ENCODE results near the gene SLC9A9.

Gene SLC9A9

GRCh38 chr3:143840636-143841035 is 7.6 kb downstream of the SLC9A9 start:
- DNase-seq (ENCODE audit: low read depth in 1 of 2, low spot score in 1 of 2), result no peak
- no peak overlapping the region for H3K27ac ChIP-seq (replicated peaks)

GRCh38 chr3:143839980-143840379 is 8.3 kb downstream of the SLC9A9 start:
- Histone ChIP-seq H3K4me3 (replicated peaks; ENCODE audit: insufficient read depth, low read length) (no peak overlapping the region), H3K27me3 (ENCODE audit: insufficient read depth, poor library complexity, severe bottlenecking) (no peaks in the 10 kb centered on the region), H3K27ac (replicated peaks) (no peak overlapping the region)
- TF ChIP-seq POLR2AphosphoS5 (IDR thresholded peaks at IDR 0.05; ENCODE audit: low read depth) (no peak), CTCF (IDR thresholded peaks at IDR 0.05; ENCODE audit: insufficient read depth, low read length) (no peak), SPI1 (IDR thresholded peaks at IDR 0.05; ENCODE audit: borderline replicate concordance, low read depth) (no peak), GABPA (IDR thresholded peaks at IDR 0.05; ENCODE audit: low read depth) (no peak)
- TF ChIP-seq, protein P1, sequence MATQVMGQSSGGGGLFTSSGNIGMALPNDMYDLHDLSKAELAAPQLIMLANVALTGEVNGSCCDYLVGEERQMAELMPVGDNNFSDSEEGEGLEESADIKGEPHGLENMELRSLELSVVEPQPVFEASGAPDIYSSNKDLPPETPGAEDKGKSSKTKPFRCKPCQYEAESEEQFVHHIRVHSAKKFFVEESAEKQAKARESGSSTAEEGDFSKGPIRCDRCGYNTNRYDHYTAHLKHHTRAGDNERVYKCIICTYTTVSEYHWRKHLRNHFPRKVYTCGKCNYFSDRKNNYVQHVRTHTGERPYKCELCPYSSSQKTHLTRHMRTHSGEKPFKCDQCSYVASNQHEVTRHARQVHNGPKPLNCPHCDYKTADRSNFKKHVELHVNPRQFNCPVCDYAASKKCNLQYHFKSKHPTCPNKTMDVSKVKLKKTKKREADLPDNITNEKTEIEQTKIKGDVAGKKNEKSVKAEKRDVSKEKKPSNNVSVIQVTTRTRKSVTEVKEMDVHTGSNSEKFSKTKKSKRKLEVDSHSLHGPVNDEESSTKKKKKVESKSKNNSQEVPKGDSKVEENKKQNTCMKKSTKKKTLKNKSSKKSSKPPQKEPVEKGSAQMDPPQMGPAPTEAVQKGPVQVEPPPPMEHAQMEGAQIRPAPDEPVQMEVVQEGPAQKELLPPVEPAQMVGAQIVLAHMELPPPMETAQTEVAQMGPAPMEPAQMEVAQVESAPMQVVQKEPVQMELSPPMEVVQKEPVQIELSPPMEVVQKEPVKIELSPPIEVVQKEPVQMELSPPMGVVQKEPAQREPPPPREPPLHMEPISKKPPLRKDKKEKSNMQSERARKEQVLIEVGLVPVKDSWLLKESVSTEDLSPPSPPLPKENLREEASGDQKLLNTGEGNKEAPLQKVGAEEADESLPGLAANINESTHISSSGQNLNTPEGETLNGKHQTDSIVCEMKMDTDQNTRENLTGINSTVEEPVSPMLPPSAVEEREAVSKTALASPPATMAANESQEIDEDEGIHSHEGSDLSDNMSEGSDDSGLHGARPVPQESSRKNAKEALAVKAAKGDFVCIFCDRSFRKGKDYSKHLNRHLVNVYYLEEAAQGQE (IDR thresholded peaks at IDR 0.05; ENCODE audit: insufficient replicate concordance, low read depth), result no peak
- DNase-seq (ENCODE audit: low read depth in 1 of 2, low spot score in 1 of 2), result no peak

More at GRCh38 chr3:143840636-143841035, 7.6 kb downstream of the SLC9A9 start:
- no peaks in the 10 kb centered on the region for H3K27me3 ChIP-seq (ENCODE audit: insufficient read depth, poor library complexity, severe bottlenecking)
- H3K4me3 ChIP-seq (replicated peaks; ENCODE audit: insufficient read depth, low read length), result no peak overlapping the region
- TF ChIP-seq GABPA (IDR thresholded peaks at IDR 0.05; ENCODE audit: low read depth) (no peak), POLR2AphosphoS5 (IDR thresholded peaks at IDR 0.05; ENCODE audit: low read depth) (no peak), CTCF (IDR thresholded peaks at IDR 0.05; ENCODE audit: insufficient read depth, low read length) (no peak)
- TF ChIP-seq, protein P1 (IDR thresholded peaks at IDR 0.05; ENCODE audit: insufficient replicate concordance, low read depth), result no peak

- no peak for TF ChIP-seq POLR2AphosphoS5 (IDR thresholded peaks at IDR 0.05; ENCODE audit: low read depth)
- TF ChIP-seq CTCF (IDR thresholded peaks at IDR 0.05; ENCODE audit: insufficient read depth, low read length), result no peak
- no peak for TF ChIP-seq SPI1 (IDR thresholded peaks at IDR 0.05; ENCODE audit: borderline replicate concordance, low read depth)
- no peak for TF ChIP-seq GABPA (IDR thresholded peaks at IDR 0.05; ENCODE audit: low read depth)
- TF ChIP-seq, protein P1 (IDR thresholded peaks at IDR 0.05; ENCODE audit: insufficient replicate concordance, low read depth), result no peak
- no peak overlapping the region for H3K27ac ChIP-seq (replicated peaks)
- no peak for DNase-seq (ENCODE audit: low read depth in 1 of 2, low spot score in 1 of 2)
These were observed 11.2 kb downstream of the SLC9A9 start for GRCh38 chr3:143837076-143837475.

More at GRCh38 chr3:143837076-143837475, 11.2 kb downstream of the SLC9A9 start:
- no peaks in the 10 kb centered on the region for H3K27me3 ChIP-seq (ENCODE audit: insufficient read depth, poor library complexity, severe bottlenecking)
- H3K4me3 ChIP-seq (replicated peaks; ENCODE audit: insufficient read depth, low read length), result no peak overlapping the region

Data from HL-60 (cell line).